GM21529 (cell line): ENCODE results near the gene MARF1.

Source experiments
- ATAC-seq: cut with Tn5 transposase; IDR thresholded peaks from one replicate; pipeline ENCODE4 v1.9.1; 2021; ENCODE audit not compliant: unreplicated experiment

The MARF1 gene

GRCh38 chr16:15602285-15603044, 40.5 kb downstream of the MARF1 start:
- no peak for ATAC-seq

GRCh38 chr16:15601212-15601879, 41.6 kb downstream of the MARF1 start:
- no peak for ATAC-seq

- no peak for ATAC-seq
Measured at GRCh38 chr16:15599303-15600070, 43.5 kb downstream of the MARF1 start.

GRCh38 chr16:15598648-15599190, 44.2 kb downstream of the MARF1 start:
- no peak for ATAC-seq

GRCh38 chr16:15597822-15598647, 44.9 kb downstream of the MARF1 start:
- no peak for ATAC-seq

- no peak for ATAC-seq
Measured at GRCh38 chr16:15597135-15597534, 45.8 kb downstream of the MARF1 start.

GRCh38 chr16:15594711-15595320, 48.1 kb downstream of the MARF1 start:
- ATAC-seq = no peak

GRCh38 chr16:15593235-15593634, 49.7 kb downstream of the MARF1 start:
- ATAC-seq = no peak

- no peak for ATAC-seq
Measured at GRCh38 chr16:15592324-15592723, 50.6 kb downstream of the MARF1 start.

GRCh38 chr16:15587152-15587825, 55.7 kb downstream of the MARF1 start:
- ATAC-seq = no peak

- no peak for ATAC-seq
Measured at GRCh38 chr16:15586716-15587115, 56.2 kb downstream of the MARF1 start.

- no peak for ATAC-seq
Measured at GRCh38 chr16:15585956-15586355, 57.0 kb downstream of the MARF1 start.

- ATAC-seq = no peak
Measured at GRCh38 chr16:15583526-15583925, 59.4 kb downstream of the MARF1 start.

GRCh38 chr16:15581127-15581815, 61.7 kb downstream of the MARF1 start:
- no peak for ATAC-seq

- no peak for ATAC-seq
Measured at GRCh38 chr16:15578824-15579223, 64.1 kb downstream of the MARF1 start.

- ATAC-seq = no peak
Measured at GRCh38 chr16:15576960-15577958, 65.7 kb downstream of the MARF1 start.

GRCh38 chr16:15575293-15576049, 67.5 kb downstream of the MARF1 start:
- no peak for ATAC-seq
